Left cardiac atrium (tissue), 4 donors: ENCODE data around the gene UFC1. TPM values are rescaled to one million over a fixed set of nuclear protein-coding genes. Genes with fewer than 3 reads are reported as not detected.

ENCODE experiments used
- ATAC-seq, 2 donors: fragments of 200-7000 bp; cut with Tn5 transposase; one replicate each; pipeline ENCODE4 v1.9.1; 2020; ENCODE audit warnings: mild to moderate bottlenecking in 2 of 2, moderate library complexity in 2 of 2
- DNase-seq: peaks from one replicate; pipeline ENCODE4 v3.0.0-alpha.2; 2020
- intact Hi-C, 2 donors: fragments of 100-400 bp; cut with DNase I; formaldehyde crosslinking; loops; one replicate each; pipeline versions ENCODE4 v1.14.1 to v1.15.1; 2022 to 2023
- total RNA-seq, 2 donors: library from RNA; stranded (reverse); fragmentation: NEBNext Ultra II Directional; extraction: Animal tissue kit (Norgen Biotek cat#: 25700); gene quantifications; one replicate each; pipeline ENCODE4 v1.2.1, GENCODE V29; 2021
- donor health status: DM: no; HTN: yes; CAD: no.
- donor health status: DM: no; HTN: yes; CAD: no; lungs with severe emphysema.
- donor health status: DM: yes; HTN: yes; CAD: no.
- donor health status: Dilated cardiomyopathy.

The UFC1 gene
- total RNA-seq, 2 donors from 2014 or later = 77.7 to 83.8 TPM

- DNase-seq = peak; percentile 19
- no peak for ATAC-seq
Observed at GRCh38 chr1:161182214-161182613, 28.4 kb downstream of the UFC1 start.

GRCh38 chr1:161185282-161185682 lies 31.5 kb downstream of the UFC1 start:
- intact Hi-C loops = no loop called here
- peak; percentile 85 to 93 for ATAC-seq
- DNase-seq = peak; percentile 88

More at GRCh38 chr1:161182214-161182613, 28.4 kb downstream of the UFC1 start:
- intact Hi-C loops = no loop called here

GRCh38 chr1:161185732-161186311 lies 32.0 kb downstream of the UFC1 start:
- DNase-seq = peak; percentile 20
- peak; percentile 13 to 33 for ATAC-seq
- intact Hi-C loops = no loop called here

- intact Hi-C loops = no loop called here
- ATAC-seq = peak in 1 of 2 donors; percentile 3
- peak; percentile 20 for DNase-seq
Observed at GRCh38 chr1:161187311-161187710, 33.5 kb downstream of the UFC1 start.

- no peak for DNase-seq
- intact Hi-C loops = no loop called here
- no peak for ATAC-seq
Observed at GRCh38 chr1:161188381-161188780, 34.6 kb downstream of the UFC1 start.

GRCh38 chr1:161189036-161189435 lies 35.3 kb downstream of the UFC1 start:
- ATAC-seq = no peak
- peak; percentile 27 for DNase-seq
- intact Hi-C loops = no loop called here

- no peak for ATAC-seq
- intact Hi-C loops = loop anchor here (10.0 kb wide), 2 partner anchors 184 to 194 kb away; no protein-coding TSS in a partner anchor
- peak; percentile 42 for DNase-seq
Observed at GRCh38 chr1:161190962-161191521, 37.3 kb downstream of the UFC1 start.

- no peak for DNase-seq
- ATAC-seq = no peak
- intact Hi-C loops = loop anchor here (10.0 kb wide), 2 partner anchors 183 to 193 kb away; no protein-coding TSS in a partner anchor
Observed at GRCh38 chr1:161191971-161192370, 38.2 kb downstream of the UFC1 start.

- DNase-seq (peak; percentile 67), ATAC-seq (peak; percentile 44 to 53)
- intact Hi-C loops = loop anchor here (10.0 kb wide), 2 partner anchors 182 to 192 kb away; no protein-coding TSS in a partner anchor
Observed at GRCh38 chr1:161192476-161193465, 39.0 kb downstream of the UFC1 start.

GRCh38 chr1:161193561-161194235 lies 39.9 kb downstream of the UFC1 start:
- DNase-seq (peak; percentile 45), ATAC-seq (peak in 1 of 2 donors; percentile 18)
- intact Hi-C loops = loop anchor here (10.0 kb wide), 2 partner anchors 181 to 191 kb away; no protein-coding TSS in a partner anchor

- ATAC-seq (no peak), DNase-seq (peak; percentile 17)
- intact Hi-C loops = loop anchor here (10.0 kb wide), 2 partner anchors 180 to 190 kb away; no protein-coding TSS in a partner anchor
Observed at GRCh38 chr1:161195171-161195570, 41.4 kb downstream of the UFC1 start.

GRCh38 chr1:161196111-161196510 lies 42.3 kb downstream of the UFC1 start:
- ATAC-seq (no peak), DNase-seq (peak; percentile 22)
- intact Hi-C loops = loop anchor here (10.0 kb wide), 2 partner anchors 179 to 189 kb away; no protein-coding TSS in a partner anchor

- peak; percentile 6 to 9 for ATAC-seq
- intact Hi-C loops = loop anchor here (10.0 kb wide), 2 partner anchors 178 to 188 kb away; no protein-coding TSS in a partner anchor
- peak; percentile 55 for DNase-seq
Observed at GRCh38 chr1:161196521-161197451, 43.0 kb downstream of the UFC1 start.

- ATAC-seq (no peak), DNase-seq (peak; percentile 29)
- intact Hi-C loops = loop anchor here (10.0 kb wide), 2 partner anchors 177 to 187 kb away; no protein-coding TSS in a partner anchor
Observed at GRCh38 chr1:161197560-161198193, 43.9 kb downstream of the UFC1 start.

GRCh38 chr1:161198194-161198896 lies 44.6 kb downstream of the UFC1 start:
- DNase-seq = peak; percentile 69
- intact Hi-C loops = loop anchor here (10.0 kb wide), 2 partner anchors 176 to 186 kb away; no protein-coding TSS in a partner anchor
- peak; percentile 1 to 8 for ATAC-seq

GRCh38 chr1:161198897-161199431 lies 45.2 kb downstream of the UFC1 start, which contains the start of gene ADAMTS4:
ADAMTS4 (minus strand) TSS chr1:161199054; CDS start chr1:161198627, 427 bp downstream.
- DNase-seq (peak; percentile 86), ATAC-seq (peak; percentile 8 to 31)
- intact Hi-C loops = loop anchor here (10.0 kb wide), 2 partner anchors 176 to 186 kb away; no protein-coding TSS in a partner anchor
